HCT116 (cell line): ENCODE results near the gene MXD1. TPM values are rescaled to one million over a fixed set of nuclear protein-coding genes. Genes with fewer than 3 reads are reported as not detected.

ENCODE experiments used
- ATAC-seq: fragments of 200-7000 bp; cut with Tn5 transposase; 2 replicates; pipeline ENCODE4 v1.9.1; 2020; ENCODE audit warnings: mild to moderate bottlenecking, moderate library complexity
- BruUV-seq: library from RNA; stranded (reverse); fragments of 400-500 nt; replicated peaks from 2 replicates; lab custom pipeline; 2021; lab: Mats Ljungman, UMichigan
- CTCF ChIA-PET: fragments of 300-600 bp; sonication (Branson Sonifier 250); formaldehyde crosslinking; loops from one replicate; lab custom pipeline; 2021; ENCODE audit warnings: antibody characterized with exemption; lab: Charles Lee
- POLR2A ChIA-PET: fragments of 300-600, 350-600 bp; sonication (Branson Sonifier 250); formaldehyde crosslinking; loops from one replicate; lab custom pipeline; 2021; ENCODE audit warnings: antibody characterized with exemption; lab: Charles Lee
- RAD21 ChIA-PET, 2 experiments: fragments of 300-600 bp; sonication (Branson Sonifier 250); formaldehyde crosslinking; loops; one replicate each; lab custom pipeline; 2023; ENCODE audit warnings: low total read pairs in 2 of 2; ENCODE audit not compliant: uncharacterized antibody in 2 of 2, unreplicated experiment in 2 of 2, low non-redundant PET in 1 of 2; lab: Charles Lee
- DNase-seq: peaks from one replicate; pipeline ENCODE4 v3.0.0-alpha.2; 2010; ENCODE audit warnings: low read depth, low spot score
- H2AFZ ChIP-seq: fragments of 200-600 bp; shearing (Covaris generic), sonication (generic); 2 replicates; pipeline ENCODE4 v1.6.1; 2017; ENCODE audit warnings: low read depth, mixed run types, mixed read lengths, antibody characterized with exemption, low read length; ENCODE audit not compliant: poor library complexity, severe bottlenecking
- H3K27ac ChIP-seq: 2 replicates; pipeline ENCODE4 v1.5.1; 2012; ENCODE audit warnings: low read depth, low read length
- H3K27me3 ChIP-seq: fragments of 200-600 bp; sonication (generic); 2 replicates; pipeline ENCODE4 v1.6.1; 2016; ENCODE audit warnings: mixed run types, low read length, mixed read lengths; ENCODE audit not compliant: insufficient read depth
- H3K36me3 ChIP-seq, 2 experiments: fragments of 200-500 bp in 1 of 2; fragments of 200-600 bp in 1 of 2; sonication (Bioruptor generic) in 1 of 2; sonication (generic) in 1 of 2; 2 replicates each; pipeline versions ENCODE4 v1.5.1 to v1.6.1; 2014 to 2016; ENCODE audit warnings: low read length in 2 of 2, inconsistent platforms in 1 of 2, mixed read lengths in 1 of 2, mixed run types in 1 of 2; ENCODE audit not compliant: insufficient read depth in 2 of 2, control insufficient read depth in 1 of 2
- H3K4me1 ChIP-seq, 2 experiments: fragments of 200-600 bp in 1 of 2; sonication (generic) in 1 of 2; 2 replicates each; pipeline versions ENCODE4 v1.5.1 to v1.6.1; 2012 to 2017; ENCODE audit warnings: low read length in 2 of 2, inconsistent platforms in 1 of 2, mild to moderate bottlenecking in 1 of 2, mixed read lengths in 1 of 2, mixed run types in 1 of 2, moderate library complexity in 1 of 2; ENCODE audit not compliant: insufficient read depth in 2 of 2, control insufficient read depth in 1 of 2
- H3K4me2 ChIP-seq: fragments of 200-600 bp; sonication (generic); 2 replicates; pipeline ENCODE4 v1.6.1; 2017; ENCODE audit warnings: mixed run types, low read length, mixed read lengths
- H3K4me3 ChIP-seq, 2 experiments: fragments of 200-600 bp in 1 of 2; sonication (generic) in 1 of 2; replicated peaks in 1 of 2; 2 replicates each; pipeline ENCODE4 v1.5.1; 2011 to 2016; ENCODE audit warnings: low read length in 2 of 2, control low read depth in 1 of 2, low read depth in 1 of 2, mild to moderate bottlenecking in 1 of 2, mixed read lengths in 1 of 2, mixed run types in 1 of 2
- H3K79me2 ChIP-seq: fragments of 200-600 bp; sonication (generic); 2 replicates; pipeline ENCODE4 v1.6.1; 2017; ENCODE audit warnings: mild to moderate bottlenecking, mixed run types, low read length, moderate library complexity, mixed read lengths; ENCODE audit not compliant: insufficient read depth
- H3K9ac ChIP-seq: fragments of 200-600 bp; sonication (generic); 2 replicates; pipeline ENCODE4 v1.6.1; 2016; ENCODE audit warnings: low read length, mixed read lengths
- H3K9me2 ChIP-seq: fragments of 200-600 bp; sonication (generic), shearing (Covaris generic); 2 replicates; pipeline ENCODE4 v1.6.1; 2017; ENCODE audit warnings: mixed run types, mild to moderate bottlenecking, moderate library complexity; ENCODE audit not compliant: insufficient read depth
- H3K9me3 ChIP-seq, 2 experiments: fragments of 200-500 bp in 1 of 2; fragments of 200-600 bp in 1 of 2; sonication (Bioruptor generic) in 1 of 2; sonication (generic) in 1 of 2; 2 replicates each; pipeline ENCODE4 v1.6.1; 2014 to 2017; ENCODE audit warnings: low read length in 2 of 2, mixed read lengths in 2 of 2, inconsistent platforms in 1 of 2, low read depth in 1 of 2, mild to moderate bottlenecking in 1 of 2, mixed run types in 1 of 2, moderate library complexity in 1 of 2; ENCODE audit not compliant: control insufficient read depth in 1 of 2, insufficient read depth in 1 of 2
- H4K20me1 ChIP-seq: fragments of 200-600 bp; sonication (generic), shearing (Covaris generic); 2 replicates; pipeline ENCODE4 v1.6.1; 2017; ENCODE audit warnings: mixed run types, mild to moderate bottlenecking, moderate library complexity; ENCODE audit not compliant: insufficient read depth
- CBX3 ChIP-seq: IDR thresholded peaks from 2 replicates; pipeline ENCODE4 v1.6.1; 2012; ENCODE audit warnings: low read depth
- CEBPB ChIP-seq: IDR thresholded peaks from 2 replicates; pipeline ENCODE4 v1.6.1; 2012; ENCODE audit warnings: low read depth
- CTCF ChIP-seq, 3 experiments: fragments of 200-600 bp in 1 of 3; sonication (generic) in 1 of 3; IDR thresholded peaks in 2 of 3; conservative IDR thresholded peaks in 1 of 3; 2 replicates each; pipeline ENCODE4 v1.5.1; 2012 to 2017; ENCODE audit warnings: low read depth in 2 of 3, low read length in 2 of 3, antibody characterized with exemption in 1 of 3, borderline replicate concordance in 1 of 3, control low read depth in 1 of 3, mild to moderate bottlenecking in 1 of 3, mixed read lengths in 1 of 3, mixed run types in 1 of 3, moderate library complexity in 1 of 3; ENCODE audit not compliant: insufficient read depth in 1 of 3
- EGR1 ChIP-seq: IDR thresholded peaks from 2 replicates; pipeline ENCODE4 v1.6.1; 2012; ENCODE audit warnings: low read depth
- ELF1 ChIP-seq: IDR thresholded peaks from 2 replicates; pipeline ENCODE4 v1.6.1; 2012; ENCODE audit warnings: low read depth, borderline replicate concordance
- EZH2 ChIP-seq: fragments of 200-600 bp; sonication (generic); IDR thresholded peaks from 2 replicates; pipeline ENCODE4 v1.6.1; 2017; ENCODE audit warnings: antibody characterized with exemption, mixed run types
- EZH2phosphoT487 ChIP-seq: fragments of 200-600 bp; IDR thresholded peaks from 2 replicates; pipeline ENCODE4 v1.6.1; 2018; ENCODE audit warnings: antibody characterized with exemption, borderline replicate concordance
- FOSL1 ChIP-seq: IDR thresholded peaks from 2 replicates; pipeline ENCODE4 v1.6.1; 2012; ENCODE audit warnings: low read depth
- JUND ChIP-seq: IDR thresholded peaks from 2 replicates; pipeline ENCODE4 v1.6.1; 2012
- REST ChIP-seq: IDR thresholded peaks from 2 replicates; pipeline ENCODE4 v1.6.1; 2012; ENCODE audit warnings: low read depth
- SP1 ChIP-seq: IDR thresholded peaks from 2 replicates; pipeline ENCODE4 v1.6.1; 2012; ENCODE audit warnings: low read depth
- SRF ChIP-seq: IDR thresholded peaks from 2 replicates; pipeline ENCODE4 v1.6.1; 2012; ENCODE audit warnings: low read depth
- TCF7L2 ChIP-seq: IDR thresholded peaks from 2 replicates; pipeline ENCODE4 v1.7.0; 2011; ENCODE audit warnings: borderline replicate concordance, inconsistent platforms; ENCODE audit not compliant: insufficient read depth, insufficient read length; ENCODE audit errors: extremely low read depth
- ZNF274 ChIP-seq: fragments of 200-500 bp; sonication (Bioruptor generic); IDR thresholded peaks from 2 replicates; pipeline ENCODE4 v1.6.1; 2014; ENCODE audit warnings: mild to moderate bottlenecking, low read depth, low read length, inconsistent platforms
- intact Hi-C: fragments of 100-400 bp; cut with micrococcal nuclease; formaldehyde crosslinking; loops from 2 replicates; pipeline ENCODE4 v1.10.0; 2022
- total RNA-seq: library from RNA; stranded (reverse); gene quantifications from one replicate; pipeline ENCODE4 v1.2.1, GENCODE V29; 2021; ENCODE audit not compliant: unreplicated experiment
- TF ChIP-seq, protein P1 (sequence below): IDR thresholded peaks from 2 replicates; pipeline ENCODE4 v1.6.1; 2012

Gene MXD1
- total RNA-seq, 1 experiment from 2014 or later = 10.3 TPM

DNA sequence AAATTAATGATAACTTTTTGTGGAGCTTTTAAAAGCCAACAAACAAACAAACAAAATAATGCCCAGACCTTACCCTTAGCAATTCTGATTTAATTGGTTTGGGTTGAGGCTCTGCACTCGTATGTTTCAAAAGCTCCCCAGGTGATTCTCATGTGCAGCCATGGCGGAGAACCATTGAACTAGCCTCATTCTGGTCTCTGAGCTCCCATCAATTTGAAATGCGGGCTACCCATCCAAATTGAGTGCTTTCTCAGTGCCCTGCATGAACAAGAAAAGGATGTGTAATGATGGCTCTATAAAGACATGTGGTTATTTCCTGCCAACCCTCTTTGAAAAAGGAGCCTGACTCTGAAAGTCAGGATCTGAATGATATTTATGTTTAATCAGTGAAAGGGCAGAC, 8.2 kb downstream of the MXD1 start:
- Histone ChIP-seq H3K27me3 (no peaks in the 10 kb centered on the region), H3K4me3 (no peak overlapping the region), H2AFZ (no peak overlapping the region), H3K9ac (no peak overlapping the region), H4K20me1 (no peaks in the 10 kb centered on the region), H3K4me2 (no peak overlapping the region), H3K4me1 (no peaks in the 10 kb centered on the region), H3K27ac (no peak overlapping the region), H3K9me2 (no peaks in the 10 kb centered on the region), H3K9me3 (no peaks in the 10 kb centered on the region), H3K36me3 (no peaks in the 10 kb centered on the region), H3K79me2 (no peaks in the 10 kb centered on the region)
- no TSS peak for BruUV-seq
- RAD21 ChIA-PET = no interaction called here
- intact Hi-C loops = no loop called here
- ATAC-seq = no peak
- TF ChIP-seq TCF7L2 (no peak), EGR1 (no peak), REST (no peak), JUND (no peak), SRF (no peak), ZNF274 (no peak), ELF1 (no peak), CEBPB (no peak), EZH2 (no peak), EZH2phosphoT487 (no peak), FOSL1 (no peak), CTCF (IDR thresholded peaks at IDR 0.05 in 2 of 3, conservative IDR thresholded peaks at IDR 0.05 in 1 of 3; ENCODE audit: borderline replicate concordance in 1 of 3, insufficient read depth in 1 of 3, low read depth in 2 of 3, low read length in 2 of 3) (no peak), SP1 (no peak), CBX3 (no peak)
- TF ChIP-seq, protein P1, sequence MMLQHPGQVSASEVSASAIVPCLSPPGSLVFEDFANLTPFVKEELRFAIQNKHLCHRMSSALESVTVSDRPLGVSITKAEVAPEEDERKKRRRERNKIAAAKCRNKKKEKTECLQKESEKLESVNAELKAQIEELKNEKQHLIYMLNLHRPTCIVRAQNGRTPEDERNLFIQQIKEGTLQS = no peak
- CTCF ChIA-PET = no interaction called here
- POLR2A ChIA-PET = interaction anchor here (1.0 to 3.9 kb wide), 2 partner anchors 9 to 11 kb away, joined by 3 to 18 read pairs; partner anchors contain the start of gene MXD1
- no peak for DNase-seq
